GM21786 (cell line): ENCODE data around the gene FLYWCH1.
A peak's percentile ranks its signal among the peaks of the same experiment; 100 is the strongest.
"Not testable (repeated sequence)": the region's sequence is repeated elsewhere in the genome, so short reads cannot be mapped to it uniquely, and the experiment has no call there.

Source experiments
- ATAC-seq: cut with Tn5 transposase; IDR thresholded peaks from one replicate; pipeline ENCODE4 v1.9.1; 2021; ENCODE audit not compliant: unreplicated experiment

FLYWCH1 gene

DNA sequence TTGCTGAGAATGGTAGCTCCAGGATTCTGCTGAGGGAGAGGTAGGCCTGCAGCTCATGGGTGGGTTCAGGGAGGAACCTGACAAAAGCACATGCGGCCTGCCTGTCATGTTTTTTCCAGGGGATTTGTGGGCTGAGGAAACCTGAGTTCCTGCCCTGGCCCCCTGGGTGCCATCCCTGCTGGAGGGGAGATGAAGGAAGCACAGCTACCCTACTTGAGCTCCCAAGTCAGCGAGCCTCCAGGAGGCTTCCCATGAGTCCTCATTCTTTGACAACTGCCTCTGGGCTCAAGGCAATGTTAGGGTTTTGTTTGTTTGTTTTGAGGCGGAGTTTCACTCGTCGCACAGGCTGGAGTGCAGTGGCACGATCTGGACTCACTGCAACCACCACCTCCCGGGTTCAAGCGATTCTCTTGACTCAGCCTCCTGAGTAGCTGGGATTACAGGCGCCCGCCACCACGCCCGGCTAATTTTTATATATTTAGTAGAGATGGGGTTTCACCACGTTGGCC lies 12.1 kb upstream of the FLYWCH1 start:
- no peak for ATAC-seq

DNA sequence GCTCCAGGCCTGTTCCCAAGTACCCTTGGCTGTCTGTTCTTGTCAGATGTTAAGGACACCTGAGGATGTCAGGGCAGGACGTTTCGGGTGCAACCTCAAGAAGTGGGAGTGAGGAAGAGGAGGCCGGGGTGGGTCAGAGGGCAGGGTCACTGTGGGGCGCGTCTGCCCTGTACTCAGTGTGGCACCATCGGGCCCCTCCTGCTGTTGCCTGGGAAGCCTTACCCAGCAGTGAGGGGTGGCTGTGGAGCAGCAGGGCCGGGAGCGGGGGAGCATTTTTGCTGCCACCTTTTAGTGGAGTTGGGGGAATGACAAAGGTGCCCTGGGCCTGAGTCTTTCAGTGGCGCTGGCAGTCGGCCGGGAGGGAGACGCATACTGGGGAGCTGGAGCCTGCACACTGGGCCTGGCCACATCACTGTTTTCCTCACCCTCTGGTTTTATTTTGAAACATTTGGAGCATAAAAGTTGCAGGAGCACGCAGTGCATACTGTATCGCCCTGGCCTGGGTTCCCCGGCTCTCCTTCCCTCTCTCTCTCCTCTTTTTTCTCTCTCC lies 11.1 kb upstream of the FLYWCH1 start:
- ATAC-seq, result no peak

DNA sequence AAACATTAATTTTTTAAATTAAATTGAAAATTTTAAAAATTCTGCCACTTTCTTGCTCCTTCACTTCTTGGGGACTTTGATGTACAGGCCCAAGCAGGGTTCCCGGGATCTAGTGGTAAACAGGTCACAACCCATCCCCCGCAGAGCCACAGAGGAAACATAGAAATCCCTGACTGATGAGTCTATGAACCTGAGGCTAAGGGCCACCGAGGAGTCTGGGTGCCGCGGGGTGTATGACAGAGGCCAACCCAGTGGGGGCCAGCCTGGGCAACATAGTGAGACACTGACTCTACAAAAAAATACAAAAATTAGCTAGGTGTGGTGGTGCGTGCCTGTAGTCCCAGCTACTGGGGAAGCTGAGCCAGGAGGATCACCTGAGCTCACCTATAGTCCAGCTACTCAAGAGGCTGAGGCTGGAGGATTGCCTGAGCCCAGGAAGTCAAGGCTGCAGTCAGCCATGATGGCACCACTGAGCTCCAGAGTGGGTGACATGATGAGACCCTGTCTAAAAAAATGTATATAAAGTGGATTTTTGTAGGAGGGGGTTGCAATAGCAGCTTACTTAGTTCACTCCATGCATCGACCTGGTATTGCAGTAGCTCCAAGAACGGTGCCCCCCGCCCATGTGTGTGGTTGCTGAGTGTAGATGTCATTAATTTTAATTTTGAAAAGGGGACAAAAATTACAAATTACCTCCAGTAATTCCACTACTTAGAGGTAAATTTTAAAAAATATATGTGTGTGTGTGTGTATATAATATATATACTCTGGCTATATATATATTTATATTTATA lies 9.2 kb upstream of the FLYWCH1 start:
- ATAC-seq, result no peak

DNA sequence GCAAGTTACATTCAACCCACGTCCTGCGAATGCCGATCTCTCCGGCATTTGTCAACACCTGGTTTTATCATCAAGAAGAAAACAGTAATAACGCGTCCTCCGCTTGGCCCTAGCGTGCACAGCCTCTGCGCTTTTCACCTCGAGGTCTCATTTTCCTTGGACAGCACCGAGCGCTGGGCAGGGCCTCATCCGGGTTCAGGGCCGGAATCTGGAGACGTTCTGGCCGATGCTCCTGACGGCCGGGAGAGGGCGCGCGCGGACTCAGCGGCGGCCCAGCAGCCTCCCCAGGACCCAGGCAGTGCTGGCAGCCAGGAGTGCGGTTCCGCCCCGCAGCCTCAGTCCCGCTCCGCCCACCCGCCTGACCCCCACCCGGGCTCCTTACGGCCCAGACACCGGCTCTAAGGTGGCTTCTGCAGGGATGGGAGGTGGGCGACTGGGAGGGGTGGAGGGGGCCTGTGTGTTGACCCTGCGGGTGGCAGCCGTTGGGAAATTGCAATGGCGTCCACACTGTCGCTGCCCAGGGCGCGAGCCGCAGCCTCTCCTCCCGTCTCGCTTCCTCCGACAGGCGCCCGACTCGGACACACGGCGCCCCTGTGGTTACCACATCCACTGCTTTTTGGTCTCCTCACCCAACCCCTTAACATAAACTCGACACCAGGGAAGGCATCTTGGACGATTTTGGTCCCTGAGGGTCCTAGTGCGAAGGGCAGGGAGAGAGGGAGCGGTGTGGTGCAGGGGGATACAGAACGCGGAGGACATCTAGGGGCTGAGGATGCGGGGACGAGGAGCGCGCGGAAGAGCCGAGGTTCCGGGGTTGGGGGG lies 7.4 kb upstream of the FLYWCH1 start:
- no peak for ATAC-seq

DNA sequence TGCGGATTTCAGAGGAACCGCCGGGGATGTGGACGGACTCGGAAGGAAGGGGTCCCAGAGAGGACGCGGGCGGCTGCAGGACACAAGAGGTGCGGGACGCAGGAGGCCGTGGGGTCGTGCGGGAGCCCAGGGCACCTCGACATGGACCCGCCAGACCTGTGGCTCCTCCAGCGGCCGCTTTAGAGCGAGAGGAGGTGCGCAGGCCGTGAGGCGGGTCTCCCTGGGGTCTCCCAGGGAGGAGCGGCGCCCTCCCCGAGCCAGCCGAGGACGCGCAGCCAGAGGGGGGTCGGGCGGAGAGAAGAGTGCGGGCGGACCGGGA lies 6.8 kb upstream of the FLYWCH1 start:
- peak; percentile 4 for ATAC-seq

DNA sequence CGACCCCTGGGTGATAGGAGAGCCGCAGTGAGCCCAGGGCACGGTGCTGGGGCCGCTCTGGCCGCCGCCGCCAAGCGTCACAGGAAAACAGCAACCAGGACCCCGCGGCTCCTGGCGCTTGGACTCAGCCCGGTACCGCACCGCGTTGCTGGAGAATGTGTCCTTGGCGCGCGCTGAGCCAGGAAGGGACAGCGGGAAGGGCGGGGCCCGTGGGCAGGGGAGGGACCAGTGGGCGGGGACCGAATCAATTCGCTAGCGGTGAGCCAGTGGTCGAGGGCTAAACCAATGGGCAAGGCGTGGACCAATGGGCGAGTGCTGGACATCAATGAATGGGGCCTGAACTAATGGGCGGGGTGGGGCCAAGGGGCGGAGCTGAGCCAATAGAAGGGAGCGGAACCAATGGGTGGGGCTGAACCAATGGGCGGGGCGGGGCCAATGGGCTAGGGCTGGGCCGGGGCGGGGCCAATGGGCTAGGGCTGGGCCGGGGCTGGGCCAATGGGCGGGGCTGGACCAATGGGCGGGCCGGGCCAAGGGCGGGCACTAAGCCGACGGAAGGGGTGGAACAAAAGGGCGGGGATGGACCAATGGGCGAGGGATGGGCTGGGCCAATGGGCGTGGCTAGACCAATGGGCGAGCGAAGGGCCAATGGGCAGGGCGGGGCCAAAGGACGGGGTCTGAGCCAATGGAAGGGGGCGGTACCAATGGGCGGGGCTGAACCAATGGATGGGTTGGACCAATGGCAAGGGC lies 6.3 kb upstream of the FLYWCH1 start:
- peak; percentile 71 for ATAC-seq

DNA sequence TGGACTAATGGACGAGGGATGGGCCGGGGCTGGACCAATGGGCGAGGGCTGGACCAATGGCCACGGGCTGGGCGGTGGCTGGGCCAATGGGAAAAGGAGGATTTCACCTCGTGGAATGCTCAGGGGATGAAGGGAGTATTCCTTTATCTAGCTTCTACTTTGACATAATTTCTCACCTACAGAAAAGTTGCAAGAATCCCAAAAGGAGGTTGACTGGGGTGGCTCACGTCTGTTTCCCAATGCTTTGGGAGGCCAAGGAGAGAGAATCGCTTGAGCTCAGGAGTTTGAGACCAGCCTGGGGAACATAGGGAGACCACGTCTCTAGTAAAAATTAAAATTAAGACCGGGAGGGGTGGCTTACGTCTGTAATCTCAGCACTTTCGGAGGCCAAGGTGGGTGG lies 5.7 kb upstream of the FLYWCH1 start:
- ATAC-seq, result no peak

DNA sequence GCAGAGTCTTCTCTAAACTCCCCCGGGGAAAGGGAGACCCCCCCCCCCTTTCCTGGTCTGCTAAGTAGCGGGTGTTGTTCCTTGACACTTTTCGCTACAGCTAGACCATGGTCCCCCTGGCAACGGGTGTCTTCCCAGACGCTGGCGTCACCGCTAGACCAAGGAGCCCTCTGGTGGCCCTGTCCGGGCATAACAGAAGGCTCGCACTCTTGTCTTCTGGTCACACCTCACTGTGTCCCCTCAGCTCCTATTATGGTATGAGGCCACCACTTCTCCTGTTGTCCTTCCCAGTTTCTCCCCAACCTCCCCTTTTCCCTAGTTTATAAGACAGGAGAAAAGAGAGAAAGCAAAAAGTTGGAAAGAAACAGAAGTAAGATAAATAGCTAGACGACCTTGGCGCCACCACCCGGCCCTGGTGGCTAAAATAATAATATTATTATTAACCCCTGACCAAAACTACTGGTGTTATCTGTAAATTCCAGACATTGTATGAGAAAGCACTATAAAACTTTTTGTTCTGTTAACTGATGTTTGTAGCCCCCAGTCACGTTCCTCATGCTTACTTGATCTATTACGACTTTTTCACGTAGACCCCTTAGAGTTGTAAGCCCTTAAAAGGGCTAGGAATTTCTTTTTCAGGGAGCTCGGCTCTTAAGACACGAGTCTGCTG lies 4.5 kb upstream of the FLYWCH1 start:
- not testable (repeated sequence) for ATAC-seq

DNA sequence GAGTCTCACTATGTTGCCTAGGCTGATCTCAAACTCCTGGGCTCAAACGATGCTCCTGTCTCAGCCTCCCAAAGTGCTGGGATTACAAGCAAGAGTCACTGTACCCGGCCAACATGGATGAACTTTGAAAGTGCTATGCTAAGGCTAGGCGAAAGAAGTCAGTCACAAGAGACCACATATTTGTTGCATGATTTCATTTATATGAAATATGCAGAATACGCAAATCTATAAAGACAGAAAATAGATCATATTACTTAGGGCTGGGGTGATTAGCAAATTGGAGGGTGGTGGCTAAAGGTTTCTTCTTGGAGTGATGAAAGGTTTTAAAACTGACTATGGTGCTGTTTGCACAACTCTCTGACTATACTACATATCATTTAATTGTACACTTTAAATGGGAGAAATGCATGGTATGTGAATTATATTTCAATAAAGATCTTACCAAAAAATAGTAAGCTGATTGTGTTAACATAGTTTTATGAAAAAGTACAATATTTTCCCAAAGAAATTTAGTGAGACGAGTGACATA lies 1.2 kb upstream of the FLYWCH1 start:
- no peak for ATAC-seq

DNA sequence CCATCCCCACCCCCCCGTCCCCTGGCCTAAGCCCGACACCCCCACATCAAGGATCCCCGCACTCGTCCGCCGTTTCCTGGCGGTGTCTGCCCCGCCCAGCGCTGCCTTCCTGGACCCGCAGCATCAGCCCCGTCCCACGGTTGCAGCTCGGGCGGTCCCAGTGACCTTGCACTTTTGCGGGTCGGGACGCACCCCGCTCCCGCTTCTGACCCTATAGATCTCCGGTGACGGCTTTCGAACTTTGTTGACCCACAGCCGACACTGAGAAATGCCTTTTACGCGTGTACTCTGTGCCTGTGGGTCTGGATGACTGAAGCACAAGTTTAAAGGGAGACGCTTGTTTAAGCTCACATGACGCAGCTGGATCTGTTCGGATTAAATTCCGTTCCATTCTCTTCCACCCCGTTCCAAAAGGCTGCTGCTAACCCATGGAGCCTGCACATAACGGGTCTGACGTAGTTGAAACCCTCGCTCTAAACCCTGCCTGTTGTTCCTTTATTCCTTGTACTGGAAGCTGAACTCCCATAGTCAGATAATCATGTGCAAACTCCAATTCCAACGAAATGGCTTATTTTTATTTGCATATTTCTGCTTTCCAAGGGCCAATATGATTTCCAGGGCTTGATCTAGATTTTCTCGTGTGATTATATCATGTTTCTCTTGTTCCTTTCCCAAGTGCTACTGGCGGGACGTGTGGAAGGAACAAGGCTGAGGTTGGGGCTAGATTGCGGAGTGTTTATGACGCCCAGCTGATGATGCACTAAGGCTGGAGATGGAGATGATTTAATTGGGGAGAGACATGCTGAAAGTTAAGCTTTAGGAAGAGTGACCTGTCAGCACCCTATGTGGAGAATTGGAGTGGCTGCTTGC lies 834 bp downstream of the FLYWCH1 start:
- peak; percentile 20 for ATAC-seq

DNA sequence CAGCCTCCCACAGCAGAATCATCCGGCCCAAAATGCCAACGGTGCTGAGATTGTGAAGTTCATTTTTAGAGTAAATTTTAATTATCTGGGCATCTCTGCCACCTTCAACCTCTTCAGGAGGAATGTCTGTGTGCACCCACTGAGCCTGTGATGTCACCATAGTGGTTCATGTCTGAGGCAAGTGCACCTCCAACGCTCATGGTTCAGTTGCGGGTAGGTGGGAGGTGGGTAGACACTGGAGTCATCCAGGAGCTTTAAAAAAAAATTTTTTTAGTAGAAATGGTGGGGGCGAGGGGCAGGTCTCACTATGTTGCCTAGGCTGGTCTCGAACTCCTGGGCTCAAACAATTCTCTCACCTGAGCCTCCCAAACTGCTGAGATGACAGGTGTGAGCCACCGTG lies 1.9 kb downstream of the FLYWCH1 start:
- no peak for ATAC-seq

DNA sequence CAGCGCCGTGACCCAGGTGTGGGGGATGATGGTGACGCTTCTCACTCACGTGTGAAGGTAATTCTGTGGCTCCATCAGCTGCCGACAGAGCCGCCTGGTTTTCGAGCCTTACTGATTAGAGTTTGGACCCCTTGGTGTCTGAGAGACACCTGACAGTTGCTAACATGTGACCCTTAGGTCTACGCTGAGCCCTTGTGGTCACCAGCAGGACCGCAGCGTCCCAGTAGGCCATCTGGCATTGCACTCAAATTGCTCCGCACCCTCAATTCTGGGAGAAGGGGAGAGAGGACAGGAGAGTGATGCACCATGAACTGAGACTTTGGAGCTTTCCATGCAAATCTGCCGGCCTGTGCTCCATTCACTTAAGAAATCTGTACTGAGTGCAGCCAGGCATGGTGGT lies 2.5 kb downstream of the FLYWCH1 start:
- no peak for ATAC-seq

DNA sequence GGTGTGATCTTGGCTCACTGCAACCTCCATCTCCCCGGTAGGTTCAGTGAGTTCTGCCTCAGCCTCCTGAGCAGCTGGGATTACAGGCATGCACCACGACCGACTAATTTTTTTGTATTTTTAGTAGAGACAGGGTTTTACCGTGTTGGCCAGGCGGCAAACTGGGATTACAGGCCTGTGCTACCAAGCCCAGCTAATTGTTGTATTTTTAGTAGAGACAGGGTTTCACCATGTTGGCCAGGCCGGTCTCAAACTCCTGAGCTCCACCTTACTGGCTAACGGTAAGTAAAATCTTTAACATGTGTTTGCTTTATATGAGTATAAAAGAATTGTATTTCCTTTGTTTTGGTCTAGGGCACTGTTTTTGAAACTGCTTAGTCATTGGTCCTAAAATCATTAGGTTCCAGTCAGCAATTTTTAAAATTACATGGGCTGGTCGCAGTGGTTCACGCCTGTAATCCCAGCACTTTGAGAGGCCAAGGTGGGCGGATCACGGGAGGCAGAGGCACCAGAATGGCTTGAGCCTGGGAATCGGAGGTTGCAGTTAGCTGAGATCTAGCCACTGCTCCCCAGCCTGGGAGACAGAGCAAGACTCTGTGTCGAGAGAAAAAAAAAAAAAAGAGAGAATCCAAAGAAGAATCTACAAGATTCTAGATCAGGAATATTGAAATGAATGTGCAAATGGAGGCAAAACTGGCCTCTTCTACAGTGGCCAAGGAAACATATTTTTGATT lies 3.6 kb downstream of the FLYWCH1 start:
- ATAC-seq, result no peak

DNA sequence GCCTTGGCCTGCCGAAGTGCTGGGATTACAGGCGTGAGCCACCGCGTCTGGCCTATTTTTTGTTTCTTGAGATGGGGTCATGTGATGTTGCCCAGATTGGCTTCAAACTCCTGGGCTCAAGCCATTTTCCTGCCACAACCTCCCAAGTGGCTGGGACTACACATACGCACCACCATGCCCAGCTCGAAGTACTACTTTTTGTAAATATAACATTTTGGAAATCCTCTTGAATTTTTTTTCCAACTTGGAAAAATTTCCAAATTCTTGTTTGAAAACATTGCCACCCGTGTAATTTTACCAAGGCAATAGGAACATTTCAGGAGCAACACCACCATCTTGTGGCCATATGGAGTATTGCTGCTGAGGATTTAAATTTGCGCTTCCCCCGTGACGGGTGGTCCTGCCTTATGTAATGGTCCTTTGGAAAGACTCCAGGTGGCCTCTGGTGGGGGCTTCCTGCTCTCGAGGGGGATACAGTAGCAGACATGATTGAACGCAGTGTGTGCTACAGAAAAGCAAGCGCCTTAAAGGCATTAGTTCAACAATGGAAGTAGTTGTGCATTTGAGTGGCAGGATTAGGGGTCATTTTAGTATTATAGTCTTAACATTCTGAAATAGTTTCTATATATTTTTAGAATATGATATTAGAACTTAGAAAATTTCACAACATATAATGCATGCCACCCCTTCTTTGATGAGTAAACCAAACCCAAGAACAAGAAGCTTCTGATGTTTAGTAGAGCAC lies 8.0 kb downstream of the FLYWCH1 start:
- ATAC-seq, result no peak

DNA sequence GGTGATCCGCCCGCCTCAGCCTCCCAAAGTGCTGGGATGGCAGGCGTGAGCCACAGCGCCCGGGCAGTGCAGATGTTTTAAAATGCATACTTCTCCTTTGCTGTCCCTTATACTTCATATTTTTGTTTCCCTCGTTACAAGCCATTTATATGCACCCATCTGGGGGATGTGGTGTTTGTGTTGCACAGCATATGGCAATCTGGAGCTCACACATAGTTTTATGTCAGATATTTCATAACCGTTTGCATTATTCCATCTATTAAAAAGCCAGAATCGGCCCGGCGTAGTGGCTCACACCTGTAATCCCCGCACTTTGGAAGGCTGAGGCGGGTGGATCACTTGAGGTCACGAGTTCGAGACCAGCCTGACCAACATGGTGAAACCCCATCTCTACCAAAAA lies 11.8 kb downstream of the FLYWCH1 start:
- ATAC-seq, result no peak

DNA sequence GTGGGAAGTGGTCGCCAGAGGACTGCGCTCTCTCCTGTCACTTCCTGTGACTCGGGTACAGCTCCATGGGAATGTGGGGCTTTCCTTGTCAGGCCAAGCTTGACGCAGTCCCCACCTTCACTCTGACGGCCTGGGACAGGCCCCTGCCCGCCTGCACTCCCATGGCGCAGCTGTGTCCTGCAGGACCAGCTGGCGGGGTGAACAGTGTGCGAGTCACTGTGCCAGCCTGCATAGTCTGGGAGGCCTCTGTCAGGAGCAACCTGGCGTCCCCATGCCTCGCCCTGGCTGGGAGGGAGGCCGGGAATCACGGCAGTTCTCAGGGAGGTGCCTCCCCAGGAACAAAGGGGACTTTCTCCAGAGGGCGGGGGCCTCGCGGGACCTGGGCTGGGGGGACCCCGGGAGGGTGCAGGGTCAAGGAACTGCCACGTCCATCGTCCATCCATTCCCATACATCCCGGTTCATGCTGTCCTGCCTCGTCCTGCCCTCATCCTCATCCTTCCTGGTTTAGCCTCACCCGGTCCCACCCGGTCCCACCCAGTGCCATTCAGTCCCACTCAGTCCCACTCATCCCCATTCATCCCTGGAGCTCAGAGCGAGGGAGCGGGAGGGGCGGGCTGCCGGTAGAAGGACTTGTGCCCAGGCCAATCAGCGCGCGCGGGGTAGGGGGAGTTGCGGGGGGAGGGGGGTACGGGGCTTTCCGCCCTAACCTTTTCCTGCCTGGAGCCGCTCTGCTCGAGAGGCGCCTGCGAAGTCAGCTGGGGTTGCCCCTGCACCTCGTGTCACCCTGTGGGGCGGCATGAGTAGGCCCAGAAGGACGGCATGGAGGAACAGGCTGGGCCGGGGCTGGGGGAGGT lies 13.4 kb downstream of the FLYWCH1 start:
- no peak for ATAC-seq

DNA sequence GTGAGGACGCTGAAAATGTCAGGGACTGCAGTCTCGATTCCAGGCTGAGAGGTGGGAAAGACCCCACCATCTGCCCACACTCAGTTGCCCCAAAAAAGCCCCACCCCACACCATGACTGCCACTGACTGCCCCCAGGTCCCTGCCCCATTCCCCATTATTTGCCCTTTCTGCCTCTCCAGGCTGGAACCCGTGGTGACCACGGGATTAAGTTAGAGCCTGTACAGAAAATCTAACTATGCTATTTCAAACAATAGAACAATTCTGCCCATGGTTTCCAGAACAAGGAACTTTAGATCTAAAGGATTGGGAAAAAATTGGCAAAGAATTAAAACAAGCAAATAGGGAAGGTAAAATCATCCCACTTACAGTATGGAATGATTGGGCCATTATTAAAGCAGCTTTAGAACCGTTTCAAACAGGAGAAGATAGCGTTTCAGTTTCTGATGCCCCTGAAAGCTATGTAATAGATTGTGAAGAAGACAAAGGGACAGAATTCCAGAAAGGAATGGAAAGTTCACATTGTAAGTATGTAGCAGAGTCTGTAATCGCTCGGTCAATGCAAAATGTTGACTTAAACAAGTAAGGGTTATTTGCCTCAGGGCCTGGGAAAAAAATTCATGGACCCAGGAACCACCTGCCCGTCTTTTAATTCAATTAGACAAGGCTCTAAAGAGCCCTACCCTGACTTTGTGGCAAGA lies 14.4 kb downstream of the FLYWCH1 start:
- ATAC-seq, result no peak
